Measurements from ENCODE around the gene LRMDA. TPM values are rescaled to one million over a fixed set of nuclear protein-coding genes. Genes with fewer than 3 reads are reported as not detected.

LRMDA gene
- total RNA-seq, 1 donor, result under 0.01 TPM

DNA sequence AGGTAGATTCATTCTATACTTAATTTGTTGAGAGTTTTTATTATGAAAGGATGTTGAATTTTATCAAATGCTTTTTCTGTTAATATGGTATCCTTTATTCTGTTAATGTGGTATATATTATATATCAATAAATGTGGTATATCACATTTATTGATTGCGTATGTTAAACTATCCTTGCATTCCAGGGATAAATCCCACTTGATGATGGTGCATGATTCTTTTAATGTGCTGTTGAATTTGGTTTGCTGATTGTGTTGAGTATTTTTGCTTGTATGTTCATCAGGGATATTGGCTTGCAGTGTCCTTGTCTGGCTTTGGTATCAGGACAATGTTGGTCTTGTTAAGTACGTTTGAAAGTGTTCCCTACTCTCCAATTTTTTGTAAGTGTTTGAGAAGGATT, 11.9 kb downstream of the LRMDA start:
- no peak for DNase-seq (ENCODE audit: low read depth)
- TF ChIP-seq, protein P1, sequence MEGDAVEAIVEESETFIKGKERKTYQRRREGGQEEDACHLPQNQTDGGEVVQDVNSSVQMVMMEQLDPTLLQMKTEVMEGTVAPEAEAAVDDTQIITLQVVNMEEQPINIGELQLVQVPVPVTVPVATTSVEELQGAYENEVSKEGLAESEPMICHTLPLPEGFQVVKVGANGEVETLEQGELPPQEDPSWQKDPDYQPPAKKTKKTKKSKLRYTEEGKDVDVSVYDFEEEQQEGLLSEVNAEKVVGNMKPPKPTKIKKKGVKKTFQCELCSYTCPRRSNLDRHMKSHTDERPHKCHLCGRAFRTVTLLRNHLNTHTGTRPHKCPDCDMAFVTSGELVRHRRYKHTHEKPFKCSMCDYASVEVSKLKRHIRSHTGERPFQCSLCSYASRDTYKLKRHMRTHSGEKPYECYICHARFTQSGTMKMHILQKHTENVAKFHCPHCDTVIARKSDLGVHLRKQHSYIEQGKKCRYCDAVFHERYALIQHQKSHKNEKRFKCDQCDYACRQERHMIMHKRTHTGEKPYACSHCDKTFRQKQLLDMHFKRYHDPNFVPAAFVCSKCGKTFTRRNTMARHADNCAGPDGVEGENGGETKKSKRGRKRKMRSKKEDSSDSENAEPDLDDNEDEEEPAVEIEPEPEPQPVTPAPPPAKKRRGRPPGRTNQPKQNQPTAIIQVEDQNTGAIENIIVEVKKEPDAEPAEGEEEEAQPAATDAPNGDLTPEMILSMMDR (IDR thresholded peaks at IDR 0.05; ENCODE audit: insufficient read depth, low read depth, low read length), result no peak
- no peak overlapping the region for H3K4me3 ChIP-seq (ENCODE audit: low read depth, low read length)

GRCh38 chr10:75444781-75445386, 13.5 kb downstream of the LRMDA start:
- DNase-seq (ENCODE audit: low read depth), result no peak
- H3K4me3 ChIP-seq (ENCODE audit: low read depth, low read length), result no peak overlapping the region
- TF ChIP-seq, protein P1 (IDR thresholded peaks at IDR 0.05; ENCODE audit: insufficient read depth, low read depth, low read length), result no peak

DNA sequence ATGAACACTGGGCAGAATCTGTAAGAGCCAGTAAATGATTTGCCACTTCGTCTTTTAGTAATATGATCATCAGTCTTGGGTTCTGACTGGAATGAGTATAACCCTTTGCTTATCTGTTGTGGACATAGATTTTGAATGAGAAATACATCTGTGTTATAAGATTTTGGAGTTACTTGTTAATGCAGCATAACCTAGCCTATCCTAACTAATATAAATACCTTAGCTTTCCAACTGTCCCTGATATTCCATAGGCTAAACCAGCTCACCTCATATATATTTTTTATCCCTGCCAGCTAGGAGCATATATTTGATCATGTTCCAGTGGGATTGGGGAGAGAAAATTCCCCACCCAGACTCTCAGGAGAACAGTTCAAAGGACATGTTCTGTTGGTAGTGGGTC, 15.1 kb downstream of the LRMDA start:
- TF ChIP-seq, protein P1 (IDR thresholded peaks at IDR 0.05; ENCODE audit: insufficient read depth, low read depth, low read length), result no peak
- H3K4me3 ChIP-seq (ENCODE audit: low read depth, low read length), result no peak overlapping the region
- DNase-seq (ENCODE audit: low read depth), result no peak

DNA sequence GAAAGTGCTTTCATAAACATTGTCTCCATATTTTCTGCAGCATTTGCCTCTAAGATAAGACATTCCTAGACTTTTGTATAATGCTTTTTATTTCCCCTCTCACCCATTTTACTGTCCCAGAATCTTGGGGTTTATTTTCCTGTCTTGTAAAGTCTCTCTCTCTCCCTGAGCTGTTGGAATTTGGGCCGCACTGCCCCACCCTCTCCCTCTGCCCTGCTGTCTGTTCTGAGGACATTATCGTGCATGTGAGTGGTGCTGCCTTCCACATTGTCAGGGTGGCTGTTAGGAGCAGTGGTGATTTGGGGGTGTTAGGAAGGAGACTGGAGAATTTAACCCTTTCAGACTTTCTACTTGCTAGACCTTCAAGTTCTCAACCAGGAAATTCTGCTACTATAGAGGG, 16.7 kb downstream of the LRMDA start:
- no peak for DNase-seq (ENCODE audit: low read depth)
- TF ChIP-seq, protein P1 (IDR thresholded peaks at IDR 0.05; ENCODE audit: insufficient read depth, low read depth, low read length), result no peak

GRCh38 chr10:75449382-75450074, 18.1 kb downstream of the LRMDA start:
- no peak overlapping the region for H3K4me3 ChIP-seq (ENCODE audit: low read depth, low read length)
- TF ChIP-seq, protein P1 (IDR thresholded peaks at IDR 0.05; ENCODE audit: insufficient read depth, low read depth, low read length), result no peak
- DNase-seq (ENCODE audit: low read depth), result no peak

More for the DNA sequence above, 16.7 kb downstream of the LRMDA start:
- no peak overlapping the region for H3K4me3 ChIP-seq (ENCODE audit: low read depth, low read length)

DNA sequence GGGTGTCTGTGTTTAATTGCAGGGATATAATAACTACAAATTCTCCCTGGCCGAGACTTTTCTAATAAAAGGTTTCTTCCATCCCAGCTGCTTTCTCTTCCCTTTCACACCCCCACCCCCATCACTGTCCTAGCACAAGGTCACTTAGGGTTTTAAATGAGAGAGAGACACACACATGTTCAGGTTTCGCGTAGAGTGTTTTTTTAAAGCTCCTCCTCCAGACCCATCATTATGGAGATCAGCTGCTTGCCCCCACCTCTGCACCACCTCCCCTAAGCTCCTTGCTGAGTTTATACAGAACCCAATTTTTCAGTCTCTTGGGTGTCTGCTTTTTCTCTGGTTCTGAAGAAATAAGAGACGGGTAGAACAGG, 18.6 kb downstream of the LRMDA start:
- TF ChIP-seq, protein P1 (IDR thresholded peaks at IDR 0.05; ENCODE audit: insufficient read depth, low read depth, low read length), result no peak
- DNase-seq (ENCODE audit: low read depth), result no peak

More for the DNA sequence above, 18.6 kb downstream of the LRMDA start:
- H3K4me3 ChIP-seq (ENCODE audit: low read depth, low read length), result no peak overlapping the region

Measured in fibroblast of villous mesenchyme (primary cell).